ENCODE data around the gene PRR15. TPM values are rescaled to one million over a fixed set of nuclear protein-coding genes. Genes with fewer than 3 reads are reported as not detected.

The PRR15 gene
- total and polyA plus RNA-seq, 2 donors (not counting 1 experiment from before 2014, with no cell fraction given), result 0.04 TPM; not detected in 1

GRCh38 chr7:29574659-29575058, 11.0 kb downstream of the PRR15 start:
- Histone ChIP-seq H3K4me3 (ENCODE audit: control extremely low read depth in 1 of 5, extremely low read depth in 1 of 5, insufficient read depth in 1 of 5, low read depth in 2 of 5, low read length in 4 of 5) (no peak overlapping the region), H3K9ac (ENCODE audit: low read length) (no peak overlapping the region), H2AFZ (ENCODE audit: insufficient read depth, low read depth, low read length, poor library complexity, severe bottlenecking) (no peak overlapping the region), H3K9me3 (ENCODE audit: control extremely low read depth in 1 of 3, control insufficient read depth in 2 of 3, insufficient read depth in 1 of 3, low read length in 2 of 3) (peaks cover 2 to 12% (median 11%) of the 10 kb centered on the region in 3 donors), H3K36me3 (replicated peaks in 1 of 2; ENCODE audit: control extremely low read depth in 1 of 2, control insufficient read depth in 1 of 2, extremely low read depth in 1 of 2, insufficient read depth in 2 of 2, low read length in 1 of 2) (no peaks in the 10 kb centered on the region), H3K4me2 (replicated peaks; ENCODE audit: low read depth, low read length, poor library complexity, severe bottlenecking) (no peak overlapping the region), H3K27ac (ENCODE audit: low read length in 2 of 2) (no peak overlapping the region), H3K27me3 (replicated peaks in 1 of 4; ENCODE audit: control extremely low read depth in 1 of 4, control insufficient read depth in 3 of 4, insufficient read depth in 4 of 4, low read length in 3 of 4) (peaks cover 0 to 14% (median 2%) of the 10 kb centered on the region in 4 experiments), H3K79me2 (ENCODE audit: control insufficient read depth, insufficient read depth, low read length) (no peaks in the 10 kb centered on the region), H3K4me1 (ENCODE audit: control insufficient read depth in 2 of 2, insufficient read depth in 2 of 2, low read length in 2 of 2) (no peaks in the 10 kb centered on the region), H4K20me1 (ENCODE audit: control insufficient read depth, insufficient read depth, low read length, poor library complexity, severe bottlenecking) (no peaks in the 10 kb centered on the region)
- ChIA-PET CTCF (interaction anchor here (0.9 kb wide), 1 partner anchor 13 kb away, joined by 3 read pairs; no protein-coding TSS in a partner anchor), POLR2A (no interaction called here)
- intact Hi-C loops (cut with micrococcal nuclease), result no loop called here
- ATAC-seq (ENCODE audit: low read depth) (no peak), DNase-seq (no peak)
- no peaks in the 10 kb centered on the region for H3K4me1 Mint-ChIP-seq
- TF ChIP-seq EZH2 (IDR thresholded peaks at IDR 0.05; ENCODE audit: borderline replicate concordance, insufficient read depth, low read depth, low read length, poor library complexity, severe bottlenecking) (no peak), CTCF (IDR thresholded peaks at IDR 0.05) (no peak)
- peaks cover 43% of the 10 kb centered on the region for H3K27me3 Mint-ChIP-seq
- no peak overlapping the region for H3K4me3 Mint-ChIP-seq
- 10% methylated on average over 2 of the region's 3 CpGs for WGBS (ENCODE audit: insufficient coverage)
- peaks cover 8% of the 10 kb centered on the region for H3K9me3 Mint-ChIP-seq (ENCODE audit: insufficient read depth)
- no peak overlapping the region for H3K27ac Mint-ChIP-seq

GRCh38 chr7:29587195-29587808, 23.7 kb downstream of the PRR15 start:
- WGBS (ENCODE audit: insufficient coverage), result 89% methylated on average over 1 of the region's 3 CpGs
- no peaks in the 10 kb centered on the region for H3K79me2 ChIP-seq (ENCODE audit: control insufficient read depth, insufficient read depth, low read length)
- H3K9ac ChIP-seq (ENCODE audit: low read length), result no peak overlapping the region
- no peaks in the 10 kb centered on the region for H4K20me1 ChIP-seq (ENCODE audit: control insufficient read depth, insufficient read depth, low read length, poor library complexity, severe bottlenecking)
- no peaks in the 10 kb centered on the region for H3K9me3 Mint-ChIP-seq (ENCODE audit: insufficient read depth)
- DNase-seq, result no peak
- no peaks in the 10 kb centered on the region for H3K36me3 ChIP-seq (replicated peaks in 1 of 2; ENCODE audit: control extremely low read depth in 1 of 2, control insufficient read depth in 1 of 2, extremely low read depth in 1 of 2, insufficient read depth in 2 of 2, low read length in 1 of 2)
- peaks cover 0 to 4% of the 10 kb centered on the region in 2 donors for H3K4me1 ChIP-seq (ENCODE audit: control insufficient read depth in 2 of 2, insufficient read depth in 2 of 2, low read length in 2 of 2)
- ATAC-seq (ENCODE audit: low read depth), result no peak
- peaks cover 8% of the 10 kb centered on the region for H3K4me1 Mint-ChIP-seq
- ChIA-PET POLR2A (no interaction called here), CTCF (interaction anchor here (0.7 kb wide), 1 partner anchor 12 kb away, joined by 3 read pairs; no protein-coding TSS in a partner anchor)
- H3K27me3 ChIP-seq (replicated peaks in 1 of 4; ENCODE audit: control extremely low read depth in 1 of 4, control insufficient read depth in 3 of 4, insufficient read depth in 4 of 4, low read length in 3 of 4), result peaks cover 0 to 4% (median 0%) of the 10 kb centered on the region in 4 experiments
- H3K27ac ChIP-seq (ENCODE audit: low read length in 2 of 2), result no peak overlapping the region
- H3K4me3 Mint-ChIP-seq, result no peak overlapping the region
- no peak overlapping the region for H3K4me3 ChIP-seq (ENCODE audit: control extremely low read depth in 1 of 5, extremely low read depth in 1 of 5, insufficient read depth in 1 of 5, low read depth in 2 of 5, low read length in 4 of 5)
- peaks cover 4% of the 10 kb centered on the region for H3K27me3 Mint-ChIP-seq
- no peak for TF ChIP-seq CTCF (IDR thresholded peaks at IDR 0.05)
- TF ChIP-seq EZH2 (IDR thresholded peaks at IDR 0.05; ENCODE audit: borderline replicate concordance, insufficient read depth, low read depth, low read length, poor library complexity, severe bottlenecking), result no peak
- intact Hi-C loops (cut with micrococcal nuclease), result no loop called here
- no peaks in the 10 kb centered on the region for H3K9me3 ChIP-seq (ENCODE audit: control extremely low read depth in 1 of 3, control insufficient read depth in 2 of 3, insufficient read depth in 1 of 3, low read length in 2 of 3)
- no peak overlapping the region for H3K4me2 ChIP-seq (replicated peaks; ENCODE audit: low read depth, low read length, poor library complexity, severe bottlenecking)
- H3K27ac Mint-ChIP-seq, result no peak overlapping the region
- no peak overlapping the region for H2AFZ ChIP-seq (ENCODE audit: insufficient read depth, low read depth, low read length, poor library complexity, severe bottlenecking)
